Epithelial cell of esophagus (primary cell): ENCODE data around the gene MROH7.

Experiments
- DNase-seq: peaks from one replicate; pipeline ENCODE4 v3.0.0; 2010; ENCODE audit warnings: low read depth
- H3K4me3 ChIP-seq: 2 replicates; pipeline ENCODE4 v1.5.1; 2011; ENCODE audit warnings: mild to moderate bottlenecking, low read length, control low read depth
- CTCF ChIP-seq: IDR thresholded peaks from 2 replicates; pipeline ENCODE4 v1.5.1; 2011; ENCODE audit warnings: low read depth, mild to moderate bottlenecking, low read length, control low read depth, inconsistent platforms; ENCODE audit not compliant: insufficient read depth; ENCODE audit errors: missing control alignments

Gene MROH7

GRCh38 chr1:54610048-54610447, 31.5 kb upstream of the MROH7 start:
- no peak overlapping the region for H3K4me3 ChIP-seq
- TF ChIP-seq CTCF = no peak
- no peak for DNase-seq

GRCh38 chr1:54610601-54611580, 30.7 kb upstream of the MROH7 start:
- no peak for DNase-seq
- no peak overlapping the region for H3K4me3 ChIP-seq
- no peak for TF ChIP-seq CTCF

GRCh38 chr1:54611621-54612020, 30.0 kb upstream of the MROH7 start:
- TF ChIP-seq CTCF = no peak
- H3K4me3 ChIP-seq = no peak overlapping the region
- DNase-seq = no peak

- H3K4me3 ChIP-seq = no peak overlapping the region
- no peak for DNase-seq
- TF ChIP-seq CTCF = no peak
Measured at GRCh38 chr1:54614024-54614423, 27.6 kb upstream of the MROH7 start.

- no peak for TF ChIP-seq CTCF
Measured at GRCh38 chr1:54614563-54614962, 27.0 kb upstream of the MROH7 start.

GRCh38 chr1:54615531-54616279, 25.9 kb upstream of the MROH7 start:
- H3K4me3 ChIP-seq = no peak overlapping the region
- TF ChIP-seq CTCF = no peak
- peak; percentile 89 for DNase-seq

More at GRCh38 chr1:54614563-54614962, 27.0 kb upstream of the MROH7 start:
- H3K4me3 ChIP-seq = no peak overlapping the region
- no peak for DNase-seq
